GM23338 (cell line): ENCODE measurements around the gene ABHD10.

Experiments
- CTCF ChIP-seq, 2 experiments: fragments of 200-600 bp in 1 of 2; sonication (generic) in 1 of 2; conservative IDR thresholded peaks; 2 replicates each; pipeline versions ENCODE4 v1.5.1 to v1.6.1; 2016 to 2017; ENCODE audit warnings: antibody characterized with exemption in 2 of 2, low read depth in 2 of 2, mild to moderate bottlenecking in 2 of 2, moderate library complexity in 1 of 2
- EZH2phosphoT487 ChIP-seq: fragments of 200-600 bp; sonication (generic); IDR thresholded peaks from one replicate; pipeline ENCODE4 v1.8.1; 2018; ENCODE audit warnings: antibody characterized with exemption; ENCODE audit not compliant: unreplicated experiment
- STAT1 ChIP-seq: IDR thresholded peaks from one replicate; pipeline ENCODE4 v1.6.1; 2016; ENCODE audit warnings: antibody characterized with exemption; ENCODE audit not compliant: unreplicated experiment

- TF ChIP-seq CTCF (conservative IDR thresholded peaks at IDR 0.05; ENCODE audit: low read depth in 2 of 2) (no peak), EZH2phosphoT487 (no peak), STAT1 (no peak)
Measured at GRCh38 chr3:112038863-112039262, 60.0 kb downstream of the ABHD10 start.
